ENCODE results near the gene IGLON5.

- TF ChIP-seq, protein P1, sequence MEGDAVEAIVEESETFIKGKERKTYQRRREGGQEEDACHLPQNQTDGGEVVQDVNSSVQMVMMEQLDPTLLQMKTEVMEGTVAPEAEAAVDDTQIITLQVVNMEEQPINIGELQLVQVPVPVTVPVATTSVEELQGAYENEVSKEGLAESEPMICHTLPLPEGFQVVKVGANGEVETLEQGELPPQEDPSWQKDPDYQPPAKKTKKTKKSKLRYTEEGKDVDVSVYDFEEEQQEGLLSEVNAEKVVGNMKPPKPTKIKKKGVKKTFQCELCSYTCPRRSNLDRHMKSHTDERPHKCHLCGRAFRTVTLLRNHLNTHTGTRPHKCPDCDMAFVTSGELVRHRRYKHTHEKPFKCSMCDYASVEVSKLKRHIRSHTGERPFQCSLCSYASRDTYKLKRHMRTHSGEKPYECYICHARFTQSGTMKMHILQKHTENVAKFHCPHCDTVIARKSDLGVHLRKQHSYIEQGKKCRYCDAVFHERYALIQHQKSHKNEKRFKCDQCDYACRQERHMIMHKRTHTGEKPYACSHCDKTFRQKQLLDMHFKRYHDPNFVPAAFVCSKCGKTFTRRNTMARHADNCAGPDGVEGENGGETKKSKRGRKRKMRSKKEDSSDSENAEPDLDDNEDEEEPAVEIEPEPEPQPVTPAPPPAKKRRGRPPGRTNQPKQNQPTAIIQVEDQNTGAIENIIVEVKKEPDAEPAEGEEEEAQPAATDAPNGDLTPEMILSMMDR (IDR thresholded peaks at IDR 0.05), result no peak
- TF ChIP-seq POLR2A (IDR thresholded peaks at IDR 0.05), result no peak
Measured at GRCh38 chr19:51274049-51274770, 37.2 kb upstream of the IGLON5 start.

Measured in body of pancreas (tissue), 4 donors.